Activated T-helper 1 cell treated with Interleukin-2 at 50 U/mL for 16 hours (primary cell): ENCODE measurements around the gene ASF1B.
"Not testable (repeated sequence)": the region's sequence is repeated elsewhere in the genome, so short reads cannot be mapped to it uniquely, and the experiment has no call there.

Experiments used
- DNase-seq: peaks from one replicate; pipeline ENCODE4 v3.0.0-alpha.2; 2020; ENCODE audit warnings: low read depth

Gene ASF1B

GRCh38 chr19:14159059-14159458 is 22.7 kb upstream of the ASF1B start:
- no peak for DNase-seq

- DNase-seq, result no peak
Observed at GRCh38 chr19:14158276-14159023, 22.1 kb upstream of the ASF1B start.

GRCh38 chr19:14156971-14157717 is 20.8 kb upstream of the ASF1B start:
- DNase-seq, result no peak

- no peak for DNase-seq
Observed at GRCh38 chr19:14156122-14156521, 19.7 kb upstream of the ASF1B start.

GRCh38 chr19:14155371-14155770 is 19.0 kb upstream of the ASF1B start:
- DNase-seq, result no peak

GRCh38 chr19:14152713-14153112 is 16.3 kb upstream of the ASF1B start:
- no peak for DNase-seq

GRCh38 chr19:14150770-14151661 is 14.6 kb upstream of the ASF1B start:
- no peak for DNase-seq

GRCh38 chr19:14150041-14150769 is 13.8 kb upstream of the ASF1B start:
- DNase-seq, result no peak

GRCh38 chr19:14149509-14149994 is 13.2 kb upstream of the ASF1B start:
- peak; percentile 52 for DNase-seq

GRCh38 chr19:14148751-14149410 is 12.5 kb upstream of the ASF1B start:
- no peak for DNase-seq

- peak; percentile 33 for DNase-seq
Observed at GRCh38 chr19:14147797-14148605, 11.6 kb upstream of the ASF1B start.

- DNase-seq, result no peak
Observed at GRCh38 chr19:14146789-14147216, 10.4 kb upstream of the ASF1B start.

- DNase-seq, result not testable (repeated sequence)
Observed at GRCh38 chr19:14146169-14146568, 9.8 kb upstream of the ASF1B start.

- DNase-seq, result no peak
Observed at GRCh38 chr19:14145381-14145780, 9.0 kb upstream of the ASF1B start.

GRCh38 chr19:14142262-14143190 is 6.1 kb upstream of the ASF1B start:
- DNase-seq, result no peak

- no peak for DNase-seq
Observed at GRCh38 chr19:14141041-14141440, 4.7 kb upstream of the ASF1B start.

GRCh38 chr19:14139944-14140343 is 3.6 kb upstream of the ASF1B start:
- DNase-seq, result no peak

- DNase-seq, result no peak
Observed at GRCh38 chr19:14138576-14139265, 2.3 kb upstream of the ASF1B start.
